Thyroid gland (tissue), 4 donors: Measurements from ENCODE around the gene INPP5A. TPM values are rescaled to one million over a fixed set of nuclear protein-coding genes. Genes with fewer than 3 reads are reported as not detected.

ENCODE experiments used
- DNase-seq, 2 donors: peaks; one replicate each; pipeline ENCODE4 v3.0.0-alpha.2; 2019
- H3K27ac ChIP-seq, 3 donors: fragments of 200-600 bp; sonication (generic); 1 replicate in 2 of 3; 2 replicates in 1 of 3; pipeline ENCODE4 v1.5.1; 2016 to 2019; ENCODE audit warnings: mild to moderate bottlenecking in 1 of 3, moderate library complexity in 1 of 3
- H3K27me3 ChIP-seq: fragments of 200-600 bp; sonication (generic); one replicate; pipeline ENCODE4 v1.5.1; 2019
- H3K36me3 ChIP-seq, 2 donors: fragments of 200-600 bp; sonication (generic); one replicate each; pipeline ENCODE4 v1.5.1; 2016 to 2019
- H3K4me1 ChIP-seq, 2 donors: fragments of 200-600 bp; sonication (generic); one replicate each; pipeline ENCODE4 v1.5.1; 2017 to 2019
- H3K4me3 ChIP-seq, 3 donors: fragments of 200-600 bp; sonication (generic); replicated peaks in 1 of 3; 1 replicate in 2 of 3; 2 replicates in 1 of 3; pipeline ENCODE4 v1.5.1; 2016; ENCODE audit warnings: mild to moderate bottlenecking in 1 of 3
- H3K9me3 ChIP-seq: fragments of 200-600 bp; sonication (generic); one replicate; pipeline ENCODE4 v1.5.1; 2017
- CTCF ChIP-seq, 6 experiments: fragments of 200-600 bp in 3 of 6; fragments of 450-650 bp in 3 of 6; sonication (generic) in 3 of 6; IDR thresholded peaks; one replicate each; pipeline ENCODE4 v1.5.1; 2016 to 2019; ENCODE audit warnings: antibody characterized with exemption in 6 of 6, mild to moderate bottlenecking in 2 of 6, inconsistent platforms in 1 of 6, moderate library complexity in 1 of 6
- POLR2A ChIP-seq, 2 donors: fragments of 450-650 bp; IDR thresholded peaks; one replicate each; pipeline ENCODE4 v1.6.1; 2017; ENCODE audit warnings: antibody characterized with exemption in 2 of 2, mild to moderate bottlenecking in 2 of 2, moderate library complexity in 1 of 2
- WGBS, 2 donors: methylation state at CpG; one replicate each; pipeline ENCODE4 v1.1.5; 2017; 5-methylcytosine and 5-hydroxymethylcytosine counted together
- intact Hi-C: fragments of 100-400 bp; cut with DNase I; formaldehyde crosslinking; loops from one replicate; pipeline ENCODE4 v1.15.1; 2023
- total RNA-seq, 4 donors: library from RNA; depleted of rRNA; stranded (reverse); fragments of >200 nt; gene quantifications; one replicate each; pipeline ENCODE4 v1.2.3, GENCODE V29; 2016

INPP5A gene
- total RNA-seq, 4 donors from 2014 or later = 30.4 to 75.8 (median 41.1) TPM

- no peak overlapping the region for H3K27ac ChIP-seq
- H3K27me3 ChIP-seq = no peaks in the 10 kb centered on the region
- TF ChIP-seq CTCF (IDR thresholded peaks at IDR 0.05) (no peak), POLR2A (IDR thresholded peaks at IDR 0.05) (no peak)
- no peak for DNase-seq
- H3K4me3 ChIP-seq = no peak overlapping the region
- peaks cover 0 to 5% of the 10 kb centered on the region in 2 donors for H3K4me1 ChIP-seq
- 96 to 97% methylated on average over 41 of the region's 41 CpGs for WGBS, 2 donors
- peaks cover 4% of the 10 kb centered on the region in 2 donors for H3K36me3 ChIP-seq
- intact Hi-C loops = no loop called here
- no peaks in the 10 kb centered on the region for H3K9me3 ChIP-seq
These were observed 242.1 kb downstream of the INPP5A start for GRCh38 chr10:132779549-132780294.

GRCh38 chr10:132780356-132780755, 242.8 kb downstream of the INPP5A start:
- intact Hi-C loops = no loop called here
- H3K36me3 ChIP-seq = peaks cover 4% of the 10 kb centered on the region in 2 donors
- no peaks in the 10 kb centered on the region for H3K27me3 ChIP-seq
- no peaks in the 10 kb centered on the region for H3K9me3 ChIP-seq
- DNase-seq = no peak
- no peak overlapping the region for H3K4me3 ChIP-seq
- H3K27ac ChIP-seq = no peak overlapping the region
- H3K4me1 ChIP-seq = peaks cover 0 to 11% of the 10 kb centered on the region in 2 donors
- TF ChIP-seq CTCF (IDR thresholded peaks at IDR 0.05) (no peak), POLR2A (IDR thresholded peaks at IDR 0.05) (no peak)
- 87 to 93% methylated on average over 11 to 12 of the region's 12 CpGs for WGBS, 2 donors

GRCh38 chr10:132781556-132781955, 244.0 kb downstream of the INPP5A start:
- peaks cover 4% of the 10 kb centered on the region in 2 donors for H3K36me3 ChIP-seq
- DNase-seq = no peak
- H3K4me3 ChIP-seq = no peak overlapping the region
- no peak for TF ChIP-seq POLR2A (IDR thresholded peaks at IDR 0.05)
- TF ChIP-seq CTCF (IDR thresholded peaks at IDR 0.05) = no peak
- no peak overlapping the region for H3K27ac ChIP-seq
- peaks cover 2% of the 10 kb centered on the region for H3K27me3 ChIP-seq
- H3K4me1 ChIP-seq = peaks cover 2 to 18% of the 10 kb centered on the region in 2 donors
- intact Hi-C loops = no loop called here
- 96 to 97% methylated on average over 20 of the region's 20 CpGs for WGBS, 2 donors
- H3K9me3 ChIP-seq = no peaks in the 10 kb centered on the region

GRCh38 chr10:132783165-132783939, 245.8 kb downstream of the INPP5A start:
- Histone ChIP-seq H3K4me1 (peaks cover 9 to 36% of the 10 kb centered on the region in 2 donors), H3K27me3 (peaks cover 13% of the 10 kb centered on the region), H3K27ac (no peak overlapping the region), H3K9me3 (no peaks in the 10 kb centered on the region), H3K4me3 (no peak overlapping the region), H3K36me3 (peaks cover 0 to 4% of the 10 kb centered on the region in 2 donors)
- TF ChIP-seq CTCF (IDR thresholded peaks at IDR 0.05) (no peak), POLR2A (IDR thresholded peaks at IDR 0.05) (no peak)
- 93% methylated on average over 30 of the region's 30 CpGs for WGBS, 2 donors
- no peak for DNase-seq
- intact Hi-C loops = no loop called here
